CD14-positive monocyte (primary cell): ENCODE measurements around the gene UGT1A1. TPM values are rescaled to one million over a fixed set of nuclear protein-coding genes. Genes with fewer than 3 reads are reported as not detected.
"Not testable (repeated sequence)": the region's sequence is repeated elsewhere in the genome, so short reads cannot be mapped to it uniquely, and the experiment has no call there.

Experiments used
- DNase-seq, 3 donors: peaks; one replicate each; pipeline ENCODE4 v3.0.0-alpha.2; 2011 to 2022
- H2AFZ ChIP-seq: 2 replicates; pipeline ENCODE4 v1.6.0; 2012; ENCODE audit warnings: mild to moderate bottlenecking, low read depth, low read length, inconsistent platforms; ENCODE audit not compliant: insufficient read depth, poor library complexity, severe bottlenecking
- H3K27ac ChIP-seq, 2 donors: 1 replicate in 1 of 2; 2 replicates in 1 of 2; pipeline ENCODE4 v1.5.1; 2012 to 2013; ENCODE audit warnings: low read length in 2 of 2, control low read depth in 1 of 2, inconsistent platforms in 1 of 2, low read depth in 1 of 2, mild to moderate bottlenecking in 1 of 2
- H3K27me3 ChIP-seq, 2 donors: one replicate each; pipeline versions ENCODE4 v1.6.0 to v1.6.1; 2011 to 2013; ENCODE audit warnings: low read length in 2 of 2; ENCODE audit not compliant: control insufficient read depth in 2 of 2, insufficient read depth in 2 of 2
- H3K36me3 ChIP-seq, 2 donors: replicated peaks in 1 of 2; 1 replicate in 1 of 2; 2 replicates in 1 of 2; pipeline versions ENCODE4 v1.5.1 to v1.6.1; 2012 to 2013; ENCODE audit warnings: low read length in 2 of 2, control low read depth in 1 of 2, inconsistent platforms in 1 of 2, mild to moderate bottlenecking in 1 of 2; ENCODE audit not compliant: insufficient read depth in 2 of 2, control insufficient read depth in 1 of 2
- H3K4me1 ChIP-seq, 2 donors: 1 replicate in 1 of 2; 2 replicates in 1 of 2; pipeline versions ENCODE4 v1.5.1 to v1.6.1; 2012 to 2013; ENCODE audit warnings: low read length in 2 of 2, control low read depth in 1 of 2, inconsistent platforms in 1 of 2, mild to moderate bottlenecking in 1 of 2, moderate library complexity in 1 of 2; ENCODE audit not compliant: insufficient read depth in 2 of 2, control insufficient read depth in 1 of 2
- H3K4me2 ChIP-seq: replicated peaks from 2 replicates; pipeline ENCODE3; 2012; ENCODE audit warnings: low read length, moderate library complexity, mild to moderate bottlenecking; ENCODE audit not compliant: poor library complexity, severe bottlenecking; ENCODE audit errors: extremely low read depth
- H3K4me3 ChIP-seq, 3 experiments: fragments of 200-600 bp in 1 of 3; sonication (generic) in 1 of 3; replicated peaks in 1 of 3; 1 replicate in 2 of 3; 2 replicates in 1 of 3; pipeline ENCODE4 v1.5.1; 2011 to 2013; ENCODE audit warnings: low read length in 3 of 3, mild to moderate bottlenecking in 3 of 3, control low read depth in 2 of 3, low read depth in 2 of 3, inconsistent platforms in 1 of 3, moderate library complexity in 1 of 3
- H3K79me2 ChIP-seq: 2 replicates; pipeline ENCODE4 v1.6.0; 2012; ENCODE audit warnings: mild to moderate bottlenecking, control low read depth, inconsistent platforms, low read length, moderate library complexity; ENCODE audit not compliant: insufficient read depth
- H3K9ac ChIP-seq: 2 replicates; pipeline ENCODE4 v1.6.0; 2017; ENCODE audit warnings: low read length, mild to moderate bottlenecking; ENCODE audit not compliant: insufficient read depth, poor library complexity, severe bottlenecking
- H3K9me3 ChIP-seq, 2 donors: replicated peaks in 1 of 2; 1 replicate in 1 of 2; 2 replicates in 1 of 2; pipeline versions ENCODE4 v1.5.1 to v1.6.1; 2012 to 2013; ENCODE audit warnings: low read length in 2 of 2, control low read depth in 1 of 2; ENCODE audit not compliant: control insufficient read depth in 1 of 2, insufficient read depth in 1 of 2
- H4K20me1 ChIP-seq: 2 replicates; pipeline ENCODE4 v1.6.0; 2012; ENCODE audit warnings: mild to moderate bottlenecking, low read length, control low read depth, moderate library complexity; ENCODE audit not compliant: insufficient read depth
- H3K27ac Mint-ChIP-seq, 7 donors: one replicate each; pipeline ENCODE4 v1.8.0; 2020; ENCODE audit warnings: mild to moderate bottlenecking in 7 of 7, mixed read lengths in 7 of 7, moderate library complexity in 6 of 7, inconsistent platforms in 2 of 7
- H3K27me3 Mint-ChIP-seq, 3 donors: one replicate each; pipeline ENCODE4 v1.8.0; 2021 to 2022; ENCODE audit warnings: low read depth in 3 of 3, mild to moderate bottlenecking in 3 of 3, mixed read lengths in 3 of 3, moderate library complexity in 3 of 3, inconsistent platforms in 1 of 3
- H3K36me3 Mint-ChIP-seq, 2 donors: one replicate each; pipeline ENCODE4 v1.8.0; 2020; ENCODE audit warnings: mixed read lengths in 2 of 2, inconsistent platforms in 1 of 2, mild to moderate bottlenecking in 1 of 2
- H3K4me1 Mint-ChIP-seq: one replicate; pipeline ENCODE4 v1.8.0; 2020; ENCODE audit warnings: mild to moderate bottlenecking, mixed read lengths
- H3K4me3 Mint-ChIP-seq, 2 donors: one replicate each; pipeline ENCODE4 v1.8.0; 2020; ENCODE audit warnings: mild to moderate bottlenecking in 2 of 2, mixed read lengths in 2 of 2, moderate library complexity in 1 of 2
- H3K9me3 Mint-ChIP-seq, 7 donors: one replicate each; pipeline ENCODE4 v1.8.0; 2020 to 2022; ENCODE audit warnings: mixed read lengths in 7 of 7, mild to moderate bottlenecking in 6 of 7, moderate library complexity in 6 of 7, inconsistent platforms in 2 of 7
- CTCF ChIP-seq: fragments of 200-600 bp; IDR thresholded peaks from one replicate; pipeline ENCODE4 v1.8.0; 2022; ENCODE audit warnings: antibody characterized with exemption, mild to moderate bottlenecking
- WGBS: methylation state at CpG from one replicate; pipeline ENCODE4 v1.1.5; 2013; ENCODE audit warnings: missing lambda C conversion rate; ENCODE audit not compliant: insufficient coverage; 5-methylcytosine and 5-hydroxymethylcytosine counted together
- intact Hi-C, 2 donors: fragments of 100-400 bp; cut with micrococcal nuclease; formaldehyde crosslinking; loops; one replicate each; pipeline versions ENCODE4 v1.15.0 to v1.15.1; 2023
- polyA plus RNA-seq, 3 donors: library from polyadenylated mRNA; depleted of rRNA in 1 of 3; unstranded in 2 of 3; stranded (reverse) in 1 of 3; fragments of 300-500 nt in 2 of 3; fragments of >200 nt in 1 of 3; fragmentation: Illumina TruSeq in 2 of 3; gene quantifications; 1 replicate in 2 of 3; 2 replicates in 1 of 3; pipeline ENCODE4 v1.2.3, GENCODE V29; 2012 to 2021

UGT1A1 gene
- polyA plus RNA-seq, 3 donors = not detected

GRCh38 chr2:233751212-233752009, 8.7 kb upstream of the UGT1A1 start:
- H3K27ac ChIP-seq, H3K36me3 ChIP-seq, H3K36me3 Mint-ChIP-seq, H3K4me1 ChIP-seq, H3K4me3 ChIP-seq, H3K79me2 ChIP-seq, H4K20me1 ChIP-seq, H3K27me3 Mint-ChIP-seq, H3K27me3 ChIP-seq, H3K4me1 Mint-ChIP-seq, H3K27ac Mint-ChIP-seq, intact Hi-C loops, H2AFZ ChIP-seq, DNase-seq, H3K4me2 ChIP-seq, H3K4me3 Mint-ChIP-seq, H3K9ac ChIP-seq: not testable (repeated sequence)
- peaks cover 13 to 37% (median 22%) of the 10 kb centered on the region in 7 donors for H3K9me3 Mint-ChIP-seq
- WGBS = no CpG with 5 or more reads among the region's 2 CpGs
- peaks cover 10 to 14% of the 10 kb centered on the region in 2 donors for H3K9me3 ChIP-seq

DNA sequence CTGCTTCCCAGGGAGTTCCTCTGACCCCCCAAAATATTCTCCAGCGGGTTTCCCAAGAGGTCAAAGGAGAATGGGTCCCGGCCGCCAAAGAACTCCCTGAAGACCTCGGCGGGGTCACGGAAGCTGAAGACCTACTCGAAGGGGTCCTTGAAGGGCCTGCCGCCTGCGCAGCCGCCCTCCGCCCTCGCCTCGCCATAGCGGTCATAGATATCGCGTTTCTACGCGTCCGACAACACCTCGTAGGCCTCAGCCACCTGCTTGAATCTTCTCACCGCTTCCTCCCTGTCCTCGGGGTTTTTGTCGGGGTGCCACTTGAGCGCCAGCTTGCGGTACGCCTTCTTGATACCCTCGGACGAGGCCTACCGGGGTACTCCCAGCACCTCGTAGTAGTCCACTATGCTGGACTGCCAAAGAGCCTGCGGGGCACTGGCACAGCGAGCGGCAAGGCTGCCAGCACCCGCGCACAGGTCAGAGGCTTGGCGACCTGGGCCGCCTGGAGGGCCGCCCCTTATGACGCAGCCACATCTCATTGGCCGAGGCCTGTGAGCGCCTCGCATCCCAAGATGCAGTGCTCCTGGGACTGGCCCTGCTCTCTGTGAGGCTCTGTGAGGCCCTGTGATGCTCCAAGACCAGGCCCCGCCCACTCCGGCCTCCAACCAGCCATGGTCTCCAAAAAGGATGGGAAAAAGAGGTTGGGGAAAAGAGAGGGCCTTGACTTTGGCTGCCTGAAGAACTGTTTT, 5.0 kb upstream of the UGT1A1 start:
- no peaks in the 10 kb centered on the region for H3K4me1 Mint-ChIP-seq
- no peak overlapping the region for H3K27ac ChIP-seq

More for the DNA sequence above, 5.0 kb upstream of the UGT1A1 start:
- H3K27ac Mint-ChIP-seq = no peak overlapping the region
- TF ChIP-seq CTCF = no peak
- Histone ChIP-seq H3K9me3 (peaks cover 10 to 14% of the 10 kb centered on the region in 2 donors), H3K27me3 (no peaks in the 10 kb centered on the region), H3K36me3 (no peaks in the 10 kb centered on the region), H2AFZ (no peak overlapping the region), H3K79me2 (no peaks in the 10 kb centered on the region), H4K20me1 (no peaks in the 10 kb centered on the region), H3K9ac (no peak overlapping the region), H3K4me1 (no peaks in the 10 kb centered on the region), H3K4me3 (no peak overlapping the region), H3K4me2 (no peak overlapping the region)
- peaks cover 0 to 2% (median 2%) of the 10 kb centered on the region in 3 donors for H3K27me3 Mint-ChIP-seq
- H3K4me3 Mint-ChIP-seq = no peak overlapping the region
- peaks cover 10 to 27% (median 16%) of the 10 kb centered on the region in 7 donors for H3K9me3 Mint-ChIP-seq
- no peak for DNase-seq
- intact Hi-C loops = no loop called here
- no peaks in the 10 kb centered on the region for H3K36me3 Mint-ChIP-seq
- WGBS = 93% methylated on average over 40 of the region's 44 CpGs
